SK-N-SH (cell line): ENCODE measurements around the gene CHRNB1. TPM values are rescaled to one million over a fixed set of nuclear protein-coding genes. Genes with fewer than 3 reads are reported as not detected.
A peak's percentile ranks its signal among the peaks of the same experiment; 100 is the strongest.

ENCODE experiments used
- CTCF ChIA-PET: fragments of 300-600, 350-600 bp; formaldehyde crosslinking; extraction: SDS; loops from one replicate; lab custom pipeline; 2021; lab: Yijun Ruan, JAX
- POLR2A ChIA-PET: fragments of 350-600 bp; sonication (Branson Sonifier 250); formaldehyde crosslinking; extraction: SDS; loops from one replicate; lab custom pipeline; 2020; ENCODE audit warnings: antibody characterized with exemption, inconsistent platforms; lab: Yijun Ruan, JAX
- DNase-seq: peaks from one replicate; pipeline ENCODE4 v3.0.0; 2012
- H2AFZ ChIP-seq: fragments of 200-600 bp; sonication (generic); 2 replicates; pipeline ENCODE4 v1.8.1; 2016; ENCODE audit warnings: antibody characterized with exemption, mild to moderate bottlenecking, low read depth
- H3F3A ChIP-seq: fragments of 200-600 bp; sonication (generic); replicated peaks from 2 replicates; pipeline ENCODE3; 2016; ENCODE audit warnings: antibody characterized with exemption, mild to moderate bottlenecking; ENCODE audit not compliant: insufficient read depth
- H3K27ac ChIP-seq, 2 experiments: fragments of 200-500 bp in 1 of 2; fragments of 200-600 bp in 1 of 2; sonication (Bioruptor generic) in 1 of 2; sonication (generic), shearing (Covaris generic) in 1 of 2; 2 replicates each; pipeline versions ENCODE4 v1.5.1 to v1.6.1; 2014 to 2016; ENCODE audit warnings: low read depth in 2 of 2, inconsistent platforms in 1 of 2, low read length in 1 of 2, mild to moderate bottlenecking in 1 of 2, mixed read lengths in 1 of 2
- H3K27me3 ChIP-seq: fragments of 200-600 bp; sonication (generic), shearing (Covaris generic); 2 replicates; pipeline ENCODE4 v1.6.1; 2016; ENCODE audit warnings: mixed run types; ENCODE audit not compliant: insufficient read depth
- H3K36me3 ChIP-seq, 2 experiments: fragments of 200-500 bp in 1 of 2; fragments of 200-600 bp in 1 of 2; sonication (Bioruptor generic) in 1 of 2; sonication (generic) in 1 of 2; replicated peaks in 1 of 2; 2 replicates each; pipeline versions ENCODE3 to v1.5.1; 2014 to 2016; ENCODE audit warnings: low read length in 1 of 2, mild to moderate bottlenecking in 1 of 2; ENCODE audit not compliant: insufficient read depth in 2 of 2, control insufficient read depth in 1 of 2
- H3K4me1 ChIP-seq, 2 experiments: fragments of 200-500 bp in 1 of 2; fragments of 200-600 bp in 1 of 2; sonication (Bioruptor generic) in 1 of 2; sonication (generic), shearing (Covaris generic) in 1 of 2; 2 replicates each; pipeline versions ENCODE4 v1.5.1 to v1.6.1; 2014 to 2016; ENCODE audit warnings: low read depth in 1 of 2, low read length in 1 of 2, mixed run types in 1 of 2; ENCODE audit not compliant: insufficient read depth in 2 of 2, control insufficient read depth in 1 of 2
- H3K4me2 ChIP-seq: fragments of 200-600 bp; sonication (generic), shearing (Covaris generic); 2 replicates; pipeline ENCODE4 v1.6.1; 2017; ENCODE audit warnings: mixed run types
- H3K4me3 ChIP-seq, 2 experiments: fragments of 200-500 bp in 1 of 2; fragments of 200-600 bp in 1 of 2; sonication (Bioruptor generic) in 1 of 2; sonication (generic), shearing (Covaris generic) in 1 of 2; 2 replicates each; pipeline versions ENCODE4 v1.5.1 to v1.8.1; 2014 to 2016; ENCODE audit warnings: low read depth in 2 of 2, inconsistent platforms in 1 of 2, low read length in 1 of 2, mild to moderate bottlenecking in 1 of 2, mixed read lengths in 1 of 2, moderate library complexity in 1 of 2
- H3K79me2 ChIP-seq: fragments of 200-600 bp; sonication (generic); 2 replicates; pipeline ENCODE4 v1.8.1; 2017; ENCODE audit warnings: mild to moderate bottlenecking; ENCODE audit not compliant: insufficient read depth
- H3K9ac ChIP-seq: fragments of 200-600 bp; sonication (generic); 2 replicates; pipeline ENCODE4 v1.6.1; 2017; ENCODE audit warnings: mixed run types
- H3K9me2 ChIP-seq: fragments of 200-600 bp; sonication (generic); 2 replicates; pipeline ENCODE4 v1.6.1; 2017; ENCODE audit warnings: mixed run types
- H3K9me3 ChIP-seq: fragments of 200-600 bp; sonication (generic); 2 replicates; pipeline ENCODE4 v1.6.1; 2017; ENCODE audit warnings: mixed run types, mild to moderate bottlenecking, moderate library complexity
- H4K20me1 ChIP-seq: fragments of 200-600 bp; sonication (generic); 2 replicates; pipeline ENCODE4 v1.6.1; 2017; ENCODE audit warnings: mild to moderate bottlenecking, mixed run types; ENCODE audit not compliant: insufficient read depth
- EP300 ChIP-seq, 2 experiments: IDR thresholded peaks; 2 replicates each; pipeline versions ENCODE4 v1.4.0 to v1.6.1; 2012; ENCODE audit warnings: borderline replicate concordance in 1 of 2, low read depth in 1 of 2, low read length in 1 of 2
- FOSL2 ChIP-seq: IDR thresholded peaks from 2 replicates; pipeline ENCODE4 v1.4.0; 2012; ENCODE audit warnings: low read depth, mild to moderate bottlenecking, moderate library complexity, borderline replicate concordance
- FOXJ3 ChIP-seq: sonication (generic); formaldehyde crosslinking; IDR thresholded peaks from 2 replicates; pipeline ENCODE4 v1.5.1; 2020; ENCODE audit warnings: mild to moderate bottlenecking, missing genetic modification reagents
- FOXM1 ChIP-seq: IDR thresholded peaks from 2 replicates; pipeline ENCODE4 v1.4.0; 2012; ENCODE audit warnings: low read depth, mild to moderate bottlenecking
- GABPA ChIP-seq: IDR thresholded peaks from 2 replicates; pipeline ENCODE4 v1.4.0; 2012; ENCODE audit warnings: low read depth, mild to moderate bottlenecking
- GATA2 ChIP-seq: sonication (generic); formaldehyde crosslinking; IDR thresholded peaks from 2 replicates; pipeline ENCODE4 v1.5.0; 2020; ENCODE audit warnings: mild to moderate bottlenecking, missing genetic modification reagents
- MEF2A ChIP-seq: IDR thresholded peaks from 2 replicates; pipeline ENCODE4 v1.4.0; 2012; ENCODE audit warnings: low read depth, borderline replicate concordance
- NFIC ChIP-seq: IDR thresholded peaks from 2 replicates; pipeline ENCODE4 v1.4.0; 2012; ENCODE audit warnings: borderline replicate concordance
- PBX3 ChIP-seq: IDR thresholded peaks from 2 replicates; pipeline ENCODE4; 2012
- POLR2AphosphoS5 ChIP-seq: IDR thresholded peaks from 2 replicates; pipeline ENCODE4 v1.6.1; 2012; ENCODE audit warnings: low read depth, low read length
- RAD21 ChIP-seq: IDR thresholded peaks from 2 replicates; pipeline ENCODE4 v1.6.1; 2012; ENCODE audit warnings: mild to moderate bottlenecking, low read length
- TAF1 ChIP-seq: IDR thresholded peaks from 2 replicates; pipeline ENCODE4 v1.6.1; 2012; ENCODE audit warnings: low read depth, mild to moderate bottlenecking, low read length, moderate library complexity, borderline replicate concordance
- TCF12 ChIP-seq: IDR thresholded peaks from 2 replicates; pipeline ENCODE4 v1.4.0; 2012
- WGBS: methylation state at CpG from one replicate; pipeline ENCODE4 v1.1.6; 2017; ENCODE audit warnings: low lambda C conversion rate; 5-methylcytosine and 5-hydroxymethylcytosine counted together
- polyA plus RNA-seq, 3 experiments: library from polyadenylated mRNA; depleted of rRNA; stranded (reverse); fragments of >200 nt; gene quantifications; 2 replicates each; pipeline ENCODE4 v1.2.3, GENCODE V29; 2012
- TF ChIP-seq, protein P1 (sequence below): fragments of 200-600 bp; sonication (generic); IDR thresholded peaks from 2 replicates; pipeline ENCODE4 v1.6.1; 2017; ENCODE audit warnings: antibody characterized with exemption, mild to moderate bottlenecking, moderate library complexity
- TF ChIP-seq, protein P2 (sequence below): fragments of 150-350 bp; IDR thresholded peaks from 2 replicates; pipeline ENCODE4 v1.6.1; 2017; ENCODE audit warnings: antibody characterized with exemption, low read length, low read depth, borderline replicate concordance
- TF ChIP-seq, protein P3 (sequence below): IDR thresholded peaks from 2 replicates; pipeline ENCODE4 v1.4.0; 2012; ENCODE audit warnings: low read depth

Gene CHRNB1
- polyA plus RNA-seq, 1 of the 3 experiments (the other 2 are of a cell fraction): 26.8 TPM

DNA sequence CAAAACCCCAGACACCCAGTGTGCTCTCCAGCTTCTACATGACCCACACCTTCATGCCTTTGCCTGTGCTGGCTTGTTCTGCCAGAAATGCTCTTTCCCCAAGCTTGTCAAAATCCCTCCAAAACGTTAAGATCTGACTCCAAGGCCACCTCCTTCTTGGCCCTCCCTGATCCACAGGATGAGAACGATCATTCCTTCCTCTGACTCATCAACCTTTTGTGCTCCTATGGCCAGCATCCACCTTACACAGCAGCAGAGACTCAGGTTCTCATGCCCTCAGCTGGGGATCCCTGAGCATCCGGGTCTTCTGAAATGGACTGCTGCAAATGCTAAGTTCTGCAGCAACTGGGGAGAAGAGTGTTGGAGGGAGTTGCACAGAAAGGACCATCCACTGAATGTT, 31.6 kb downstream of the CHRNB1 start:
- H3K4me3 ChIP-seq: no peak overlapping the region
- H3K36me3 ChIP-seq: no peaks in the 10 kb centered on the region
- WGBS: 22% methylated on average over 3 of the region's 3 CpGs
- DNase-seq: no peak
- no peaks in the 10 kb centered on the region for H3K9me2 ChIP-seq
- peaks cover 17 to 26% of the 10 kb centered on the region in 2 experiments; a peak in 2 of 4 replicates for H3K4me1 ChIP-seq
- ChIA-PET POLR2A (interaction anchor here (0.6 to 1.4 kb wide), 4 partner anchors 7 to 95 kb away, joined by 3 to 6 read pairs (median 3); partner anchors contain the start of gene TMEM256), CTCF (interaction anchor here (1.0 to 2.3 kb wide), 6 partner anchors 18 to 131 kb away, joined by 3 to 11 read pairs (median 3); partner anchors contain the start of gene SENP3)
- no peaks in the 10 kb centered on the region for H3K9me3 ChIP-seq
- no peak overlapping the region for H2AFZ ChIP-seq
- peaks cover 15% of the 10 kb centered on the region for H3F3A ChIP-seq
- H3K9ac ChIP-seq: no peak overlapping the region
- H3K27me3 ChIP-seq: no peaks in the 10 kb centered on the region
- no peak for TF ChIP-seq RAD21
- no peak for TF ChIP-seq TCF12
- no peak for TF ChIP-seq FOXM1
- peak; percentile 24; the same call in 1 of the 2 replicates for TF ChIP-seq FOSL2
- H4K20me1 ChIP-seq: peaks cover 64% of the 10 kb centered on the region
- peaks cover 98% of the 10 kb centered on the region for H3K79me2 ChIP-seq
- peak overlapping the region in 1 of 2 experiments; percentile 44; a peak in 2 of 4 replicates for H3K27ac ChIP-seq
- peak overlapping the region; percentile 95; the same call in 1 of the 2 replicates for H3K4me2 ChIP-seq

GRCh38 chr17:7476951-7477350, 32.1 kb downstream of the CHRNB1 start:
- H4K20me1 ChIP-seq: peaks cover 60% of the 10 kb centered on the region
- no peak overlapping the region for H3K9ac ChIP-seq
- H3K4me1 ChIP-seq: peaks cover 20 to 26% of the 10 kb centered on the region in 2 experiments; a peak in 2 of 4 replicates
- H3K4me2 ChIP-seq: peak overlapping the region; percentile 95; the same call in 1 of the 2 replicates
- no peaks in the 10 kb centered on the region for H3K9me2 ChIP-seq
- no peaks in the 10 kb centered on the region for H3K27me3 ChIP-seq
- TF ChIP-seq GABPA: no peak
- TF ChIP-seq GATA2 (CRISPR knock-in tag): no peak
- TF ChIP-seq MEF2A: no peak
- TF ChIP-seq, protein P1, sequence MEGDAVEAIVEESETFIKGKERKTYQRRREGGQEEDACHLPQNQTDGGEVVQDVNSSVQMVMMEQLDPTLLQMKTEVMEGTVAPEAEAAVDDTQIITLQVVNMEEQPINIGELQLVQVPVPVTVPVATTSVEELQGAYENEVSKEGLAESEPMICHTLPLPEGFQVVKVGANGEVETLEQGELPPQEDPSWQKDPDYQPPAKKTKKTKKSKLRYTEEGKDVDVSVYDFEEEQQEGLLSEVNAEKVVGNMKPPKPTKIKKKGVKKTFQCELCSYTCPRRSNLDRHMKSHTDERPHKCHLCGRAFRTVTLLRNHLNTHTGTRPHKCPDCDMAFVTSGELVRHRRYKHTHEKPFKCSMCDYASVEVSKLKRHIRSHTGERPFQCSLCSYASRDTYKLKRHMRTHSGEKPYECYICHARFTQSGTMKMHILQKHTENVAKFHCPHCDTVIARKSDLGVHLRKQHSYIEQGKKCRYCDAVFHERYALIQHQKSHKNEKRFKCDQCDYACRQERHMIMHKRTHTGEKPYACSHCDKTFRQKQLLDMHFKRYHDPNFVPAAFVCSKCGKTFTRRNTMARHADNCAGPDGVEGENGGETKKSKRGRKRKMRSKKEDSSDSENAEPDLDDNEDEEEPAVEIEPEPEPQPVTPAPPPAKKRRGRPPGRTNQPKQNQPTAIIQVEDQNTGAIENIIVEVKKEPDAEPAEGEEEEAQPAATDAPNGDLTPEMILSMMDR: no peak
- TF ChIP-seq POLR2AphosphoS5: no peak
- TF ChIP-seq PBX3: no peak
- TF ChIP-seq FOSL2: no peak
- no peak for TF ChIP-seq NFIC
- no peak for TF ChIP-seq TAF1
- TF ChIP-seq, protein P2, sequence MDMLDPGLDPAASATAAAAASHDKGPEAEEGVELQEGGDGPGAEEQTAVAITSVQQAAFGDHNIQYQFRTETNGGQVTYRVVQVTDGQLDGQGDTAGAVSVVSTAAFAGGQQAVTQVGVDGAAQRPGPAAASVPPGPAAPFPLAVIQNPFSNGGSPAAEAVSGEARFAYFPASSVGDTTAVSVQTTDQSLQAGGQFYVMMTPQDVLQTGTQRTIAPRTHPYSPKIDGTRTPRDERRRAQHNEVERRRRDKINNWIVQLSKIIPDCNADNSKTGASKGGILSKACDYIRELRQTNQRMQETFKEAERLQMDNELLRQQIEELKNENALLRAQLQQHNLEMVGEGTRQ: no peak
- TF ChIP-seq, protein P3, sequence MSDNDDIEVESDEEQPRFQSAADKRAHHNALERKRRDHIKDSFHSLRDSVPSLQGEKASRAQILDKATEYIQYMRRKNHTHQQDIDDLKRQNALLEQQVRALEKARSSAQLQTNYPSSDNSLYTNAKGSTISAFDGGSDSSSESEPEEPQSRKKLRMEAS: no peak
- TF ChIP-seq EP300 (IDR thresholded peaks at IDR 0.05; ENCODE audit: borderline replicate concordance in 1 of 2, low read depth in 1 of 2, low read length in 1 of 2): no peak
- no peak for TF ChIP-seq FOXJ3
- 97% methylated on average over 5 of the region's 5 CpGs for WGBS
- H3K27ac ChIP-seq: peak overlapping the region in 1 of 2 experiments; percentile 44; a peak in 1 of 4 replicates
- DNase-seq: no peak
- H2AFZ ChIP-seq: no peak overlapping the region
- peaks cover 15% of the 10 kb centered on the region for H3F3A ChIP-seq
- H3K9me3 ChIP-seq: no peaks in the 10 kb centered on the region
- H3K79me2 ChIP-seq: peaks cover 98% of the 10 kb centered on the region
- CTCF ChIA-PET: interaction anchor here (1.0 to 2.3 kb wide), 5 partner anchors 19 to 132 kb away, joined by 3 to 11 read pairs (median 3); partner anchors contain the start of gene SENP3
- POLR2A ChIA-PET: interaction anchor here (1.0 to 1.4 kb wide), 3 partner anchors 22 to 95 kb away, joined by 3 to 6 read pairs (median 3); partner anchors contain the start of gene TMEM256
- H3K36me3 ChIP-seq: no peaks in the 10 kb centered on the region
- no peak overlapping the region for H3K4me3 ChIP-seq
